Left ventricle myocardium superior (tissue), 1 donor: ENCODE data around the gene PCDHA3. TPM values are rescaled to one million over a fixed set of nuclear protein-coding genes. Genes with fewer than 3 reads are reported as not detected.
"Not testable (repeated sequence)": the region's sequence is repeated elsewhere in the genome, so short reads cannot be mapped to it uniquely, and the experiment has no call there.

Experiments
- ATAC-seq: fragments of 200-7000 bp; cut with Tn5 transposase; one replicate; pipeline ENCODE4 v1.9.1; 2020; ENCODE audit warnings: mild to moderate bottlenecking, moderate library complexity
- DNase-seq: peaks from one replicate; pipeline ENCODE4 v3.0.0-alpha.2; 2020
- intact Hi-C: fragments of 100-400 bp; cut with micrococcal nuclease; formaldehyde crosslinking; loops from one replicate; pipeline ENCODE4 v1.11.0; 2022
- total RNA-seq: library from RNA; stranded (reverse); fragmentation: NEBNext Ultra II Directional; extraction: Animal tissue kit (Norgen Biotek cat#: 25700); gene quantifications from one replicate; pipeline ENCODE4 v1.2.1, GENCODE V29; 2021
- donor health status: DM: no; HTN: yes; CAD: no; lungs with severe emphysema.

Gene PCDHA3
- total RNA-seq, 1 donor from 2014 or later: 0.07 TPM

DNA sequence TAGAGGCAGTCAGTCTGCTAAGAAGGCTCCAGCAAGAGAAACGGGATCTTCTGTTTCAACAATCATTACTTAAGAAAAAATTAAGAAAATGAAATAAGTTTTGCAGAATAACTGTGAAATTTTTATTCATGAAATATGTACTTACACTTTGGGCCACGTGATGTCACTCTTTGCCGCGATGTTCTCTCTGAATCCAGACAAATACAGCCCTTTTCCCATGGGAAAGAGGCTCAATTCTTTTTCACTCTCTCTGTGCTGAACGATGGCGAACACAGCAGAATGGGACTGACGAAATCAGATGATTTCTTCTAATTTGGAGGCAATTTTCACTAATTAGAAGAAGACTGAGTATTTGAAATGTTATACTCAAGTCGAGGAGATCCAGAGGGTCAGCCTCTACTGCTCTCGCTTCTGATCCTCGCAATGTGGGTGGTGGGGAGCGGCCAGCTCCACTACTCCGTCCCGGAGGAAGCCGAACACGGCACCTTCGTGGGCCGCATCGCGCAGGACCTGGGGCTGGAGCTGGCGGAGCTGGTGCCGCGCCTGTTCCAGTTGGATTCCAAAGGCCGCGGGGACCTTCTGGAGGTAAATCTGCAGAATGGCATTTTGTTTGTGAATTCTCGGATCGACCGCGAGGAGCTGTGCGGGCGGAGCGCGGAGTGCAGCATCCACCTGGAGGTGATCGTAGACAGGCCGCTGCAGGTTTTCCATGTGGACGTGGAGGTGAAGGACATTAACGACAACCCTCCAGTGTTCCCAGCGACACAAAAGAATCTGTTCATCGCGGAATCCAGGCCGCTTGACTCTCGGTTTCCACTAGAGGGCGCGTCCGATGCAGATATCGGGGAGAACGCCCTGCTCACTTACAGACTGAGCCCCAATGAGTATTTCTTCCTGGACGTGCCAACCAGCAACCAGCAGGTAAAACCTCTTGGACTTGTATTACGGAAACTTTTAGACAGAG, 47.6 kb downstream of the PCDHA3 start, which contains the start of gene PCDHA9:
Gene PCDHA9 (plus strand): TSS at position 244 of the 964 bp plus-strand sequence. CDS start 114 bp downstream, at position 358.
- intact Hi-C loops, ATAC-seq, DNase-seq: not testable (repeated sequence)

DNA sequence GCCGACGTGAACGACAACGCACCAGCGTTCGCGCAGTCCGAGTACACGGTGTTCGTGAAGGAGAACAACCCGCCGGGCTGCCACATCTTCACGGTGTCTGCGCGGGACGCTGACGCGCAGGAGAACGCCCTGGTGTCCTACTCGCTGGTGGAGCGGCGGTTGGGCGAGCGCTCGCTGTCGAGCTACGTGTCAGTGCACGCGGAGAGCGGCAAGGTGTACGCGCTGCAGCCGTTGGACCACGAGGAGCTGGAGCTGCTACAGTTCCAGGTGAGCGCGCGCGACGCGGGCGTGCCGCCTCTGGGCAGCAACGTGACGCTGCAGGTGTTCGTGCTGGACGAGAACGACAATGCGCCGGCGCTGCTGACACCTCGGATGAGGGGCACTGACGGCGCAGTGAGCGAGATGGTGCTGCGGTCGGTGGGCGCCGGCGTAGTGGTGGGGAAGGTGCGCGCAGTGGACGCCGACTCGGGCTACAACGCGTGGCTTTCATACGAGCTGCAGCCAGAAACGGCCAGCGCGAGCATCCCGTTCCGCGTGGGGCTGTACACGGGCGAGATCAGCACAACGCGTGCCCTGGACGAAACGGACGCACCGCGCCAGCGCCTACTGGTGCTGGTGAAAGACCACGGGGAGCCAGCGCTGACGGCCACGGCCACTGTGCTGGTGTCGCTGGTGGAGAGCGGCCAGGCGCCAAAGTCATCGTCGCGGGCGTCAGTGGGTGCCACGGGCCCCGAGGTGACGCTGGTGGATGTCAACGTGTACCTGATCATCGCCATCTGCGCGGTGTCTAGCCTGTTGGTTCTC, 49.2 kb downstream of the PCDHA3 start:
- ATAC-seq, intact Hi-C loops, DNase-seq: not testable (repeated sequence)

Other genes with a start within 250 kb of the PCDHA3 start
- 27.4 TPM for gene SRA1, start 243.6 kb upstream of the PCDHA3 start, total RNA-seq
- 13.3 TPM for gene APBB3, start 236.5 kb upstream of the PCDHA3 start, total RNA-seq
- gene SLC35A4, start 236.2 kb upstream of the PCDHA3 start, total RNA-seq: 77.5 TPM
- gene CD14, start 167.9 kb upstream of the PCDHA3 start, total RNA-seq: 31.0 TPM
- gene TMCO6, start 161.6 kb upstream of the PCDHA3 start, total RNA-seq: 3.2 TPM
- 161 TPM for gene NDUFA2, start 153.4 kb upstream of the PCDHA3 start, total RNA-seq
- 73.7 TPM for gene IK, start 153.2 kb upstream of the PCDHA3 start, total RNA-seq
- 12.1 TPM for gene WDR55, start 136.2 kb upstream of the PCDHA3 start, total RNA-seq
- gene DND1, start 127.5 kb upstream of the PCDHA3 start, total RNA-seq: 0.67 TPM
- 36.7 TPM for gene HARS1, start 109.7 kb upstream of the PCDHA3 start, total RNA-seq
- gene HARS2, start 109.6 kb upstream of the PCDHA3 start, total RNA-seq: 27.9 TPM
- gene ZMAT2, start 100.6 kb upstream of the PCDHA3 start, total RNA-seq: 31.4 TPM
- gene PCDHA1, start 14.9 kb upstream of the PCDHA3 start, total RNA-seq: not detected
- gene PCDHA2, start 6.2 kb upstream of the PCDHA3 start, total RNA-seq: not detected
- gene PCDHA4, start 6.0 kb downstream of the PCDHA3 start, total RNA-seq: 0.10 TPM
- not detected for gene PCDHA5, start 20.6 kb downstream of the PCDHA3 start, total RNA-seq
- not detected for gene PCDHA6, start 26.9 kb downstream of the PCDHA3 start, total RNA-seq
- gene PCDHA7, start 33.2 kb downstream of the PCDHA3 start, total RNA-seq: 0.12 TPM
- gene PCDHA8, start 40.1 kb downstream of the PCDHA3 start, total RNA-seq: not detected
- gene PCDHA9, start 47.3 kb downstream of the PCDHA3 start, total RNA-seq: not detected
- gene PCDHA10, start 54.8 kb downstream of the PCDHA3 start, total RNA-seq: 0.15 TPM
- not detected for gene PCDHA11, start 67.9 kb downstream of the PCDHA3 start, total RNA-seq
- gene PCDHA12, start 74.3 kb downstream of the PCDHA3 start, total RNA-seq: not detected
- 0.10 TPM for gene PCDHA13, start 81.1 kb downstream of the PCDHA3 start, total RNA-seq
- gene PCDHAC1, start 125.2 kb downstream of the PCDHA3 start, total RNA-seq: 0.10 TPM
- 0.10 TPM for gene PCDHAC2, start 165.4 kb downstream of the PCDHA3 start, total RNA-seq